T-helper 9 cell (primary cell): ENCODE data around the gene SLC51A.
A peak's percentile ranks its signal among the peaks of the same experiment; 100 is the strongest.
"Not testable (repeated sequence)": the region's sequence is repeated elsewhere in the genome, so short reads cannot be mapped to it uniquely, and the experiment has no call there.

Experiments
- DNase-seq: peaks from one replicate; pipeline ENCODE4 v3.0.0-alpha.2; 2020

The SLC51A gene

DNA sequence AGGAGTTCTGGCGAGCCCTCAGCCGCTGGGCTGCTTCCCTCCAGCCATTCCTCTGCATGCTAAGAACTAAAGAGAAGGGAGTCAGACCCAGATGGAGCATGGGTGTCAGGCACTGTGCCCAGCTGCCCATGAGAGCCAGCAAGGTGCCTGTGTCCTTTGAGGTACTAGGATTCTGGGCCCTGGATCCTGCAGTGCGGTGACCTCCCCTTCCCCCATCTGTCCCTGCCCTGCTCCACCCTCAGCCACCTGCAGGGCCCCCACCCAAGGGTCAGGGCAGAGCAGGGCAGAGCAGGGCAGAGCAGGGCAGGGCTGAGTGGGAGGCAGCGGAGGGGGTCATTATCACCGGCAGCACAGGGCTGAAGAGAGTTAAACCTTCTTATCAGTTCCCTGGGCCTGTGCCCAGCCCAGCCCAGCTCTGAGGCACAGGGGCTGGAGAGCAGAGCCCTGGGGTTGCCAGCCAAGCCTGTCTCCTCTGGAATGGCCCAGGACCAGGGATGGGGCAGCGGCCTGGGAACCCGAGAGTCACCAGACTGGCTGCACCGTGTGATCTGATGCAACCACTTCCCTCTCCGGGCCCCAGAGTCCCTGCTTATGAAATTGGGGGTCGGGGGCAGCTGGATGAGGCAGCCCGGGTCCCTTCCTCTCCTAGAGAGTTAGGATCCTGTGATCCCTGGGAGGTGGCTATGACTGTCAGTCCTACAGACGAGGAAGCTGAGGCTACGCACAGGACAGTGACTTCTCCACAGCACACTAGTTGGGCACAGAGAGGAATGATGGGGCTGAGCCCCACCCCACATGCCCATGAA, 22.4 kb upstream of the SLC51A start:
- DNase-seq, result no peak

DNA sequence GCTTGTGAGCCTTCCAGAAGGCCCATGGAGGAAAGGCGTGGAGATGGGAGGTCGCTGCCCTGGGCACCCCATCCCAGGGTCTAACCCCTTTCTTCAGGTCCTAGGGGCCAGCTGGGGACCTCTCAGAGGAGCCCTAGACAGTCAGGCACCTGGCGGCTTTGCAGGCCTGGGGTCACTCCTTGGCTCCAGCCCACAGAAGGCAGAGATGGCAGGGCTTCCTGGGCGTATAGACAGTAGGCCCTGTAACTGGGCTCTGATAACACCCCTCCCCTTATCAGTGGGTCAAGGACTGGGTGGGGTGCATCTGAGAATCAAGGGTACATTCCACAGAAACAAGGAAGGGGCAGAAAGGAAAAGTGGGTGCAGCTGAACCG, 21.8 kb upstream of the SLC51A start:
- no peak for DNase-seq

DNA sequence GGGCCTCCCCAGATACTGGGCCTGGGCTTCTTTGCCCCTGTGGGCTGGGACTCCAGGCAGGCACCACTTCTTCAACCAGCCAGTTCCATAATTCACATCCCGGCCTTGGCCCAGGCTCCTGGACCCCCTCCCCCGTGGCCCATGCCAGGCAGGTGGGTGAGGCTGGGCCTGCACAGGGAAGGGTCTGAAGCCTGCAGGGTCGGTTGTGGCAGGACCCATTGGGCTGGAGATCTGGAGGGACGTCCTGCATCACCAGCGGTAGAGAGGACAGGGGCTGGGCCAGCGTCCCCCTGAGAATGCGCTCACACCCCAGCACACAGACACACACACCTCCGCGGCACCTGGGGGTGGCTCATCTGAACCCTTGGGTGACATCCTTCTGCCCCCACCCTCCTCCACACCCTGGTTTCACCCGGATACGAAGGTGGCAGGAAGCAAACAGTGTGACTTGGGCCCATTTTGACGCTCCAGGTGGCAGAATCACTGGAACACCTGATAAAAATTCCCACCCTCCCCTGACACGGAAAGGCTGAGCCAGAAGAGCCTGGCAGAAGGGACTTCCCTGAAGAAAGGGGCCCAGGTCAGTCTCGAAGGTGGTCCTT, 20.6 kb upstream of the SLC51A start:
- no peak for DNase-seq

DNA sequence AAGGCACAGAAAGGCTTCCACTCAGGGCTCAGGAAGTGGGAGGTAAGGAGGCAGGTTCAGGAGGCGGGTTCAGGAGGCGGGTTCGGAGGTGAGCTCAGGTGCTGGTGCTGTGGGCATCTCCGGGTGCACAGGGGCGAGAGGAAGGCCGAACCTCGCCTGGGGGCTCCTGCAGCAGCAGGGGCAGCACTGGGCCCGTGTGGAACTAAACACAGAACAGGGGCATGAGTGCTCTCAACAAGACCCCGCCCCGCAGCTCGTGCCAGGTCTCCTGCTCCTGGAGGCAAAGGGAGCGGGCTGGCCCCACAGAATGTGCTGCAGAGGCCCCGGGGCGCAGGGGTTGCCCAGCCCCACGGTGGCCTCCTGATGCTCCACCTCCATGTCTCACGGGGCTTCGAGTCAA, 18.8 kb upstream of the SLC51A start:
- DNase-seq, result no peak

DNA sequence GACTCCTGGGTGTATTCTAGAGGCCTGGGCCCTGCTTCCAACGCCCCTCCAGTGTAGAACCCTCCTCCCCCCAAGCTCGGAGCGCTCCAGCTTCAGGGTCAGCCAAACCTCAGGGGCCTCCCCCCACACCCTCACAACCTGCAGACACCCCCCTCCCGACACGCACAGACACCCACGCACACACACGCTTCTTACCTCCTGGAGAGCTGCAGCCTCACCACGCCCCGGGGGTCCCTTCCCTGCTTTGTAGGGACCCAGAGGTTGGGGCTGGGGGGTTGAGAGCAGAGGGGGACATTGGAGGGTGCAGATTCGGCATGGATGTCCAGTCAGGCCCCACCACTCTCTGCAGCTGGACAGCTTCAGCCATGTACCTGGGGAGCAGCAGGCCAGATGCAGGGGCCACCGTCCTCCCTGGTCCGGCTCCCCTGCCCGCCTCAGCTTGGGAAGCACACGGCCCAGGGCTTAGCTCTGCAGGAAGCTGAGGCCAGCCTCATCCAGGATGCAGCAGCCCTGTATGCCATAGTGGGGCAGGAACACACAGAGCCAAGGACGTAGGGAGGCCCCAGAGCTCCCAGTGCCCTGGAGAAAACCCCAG, 18.2 kb upstream of the SLC51A start:
- no peak for DNase-seq

DNA sequence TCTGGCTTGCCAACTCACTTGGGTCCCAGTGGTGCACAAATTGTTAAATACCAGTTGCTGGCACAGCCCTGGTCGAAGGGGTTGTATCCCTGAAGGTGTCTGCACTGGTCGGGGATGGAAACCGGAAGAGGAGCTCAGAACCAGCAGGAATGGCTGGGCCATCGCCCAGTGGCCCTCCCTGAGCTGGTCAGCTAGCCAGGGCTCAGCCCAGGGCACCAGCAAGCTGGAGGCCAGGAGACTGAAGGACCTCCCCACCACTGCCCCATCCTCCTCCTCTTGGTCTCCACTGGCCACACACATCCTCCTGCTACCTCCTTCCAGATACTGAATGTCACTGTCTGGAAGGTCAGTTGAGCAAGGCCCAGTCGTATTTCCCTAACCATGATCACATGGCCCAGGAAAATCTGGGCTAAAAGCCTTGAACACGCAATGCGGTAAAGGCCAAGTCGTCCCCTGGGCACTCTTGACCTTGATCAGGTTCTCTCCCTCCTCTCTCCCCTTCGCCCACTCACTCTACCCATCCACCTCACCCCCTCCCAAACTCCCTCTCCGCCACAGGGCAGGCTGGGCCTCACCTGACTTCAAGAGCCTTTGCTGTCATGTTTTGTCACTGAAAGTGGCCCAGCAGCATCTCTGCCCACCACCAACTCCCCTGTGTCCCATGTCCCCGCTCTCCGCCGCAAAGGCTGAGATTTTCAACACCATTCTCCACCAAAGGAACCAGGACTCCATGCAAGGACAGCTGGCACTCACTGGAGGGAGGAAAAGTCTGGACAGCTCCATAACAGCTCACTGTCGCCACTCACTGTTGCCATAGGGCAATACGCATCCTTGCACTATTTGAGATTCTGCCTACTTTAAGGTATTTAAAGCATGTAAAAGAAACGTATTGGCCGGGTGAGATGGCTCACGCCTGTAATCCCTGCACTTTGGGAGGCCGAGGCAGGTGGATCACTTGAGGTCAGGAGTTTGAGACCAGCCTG, 17.3 kb upstream of the SLC51A start:
- no peak for DNase-seq

DNA sequence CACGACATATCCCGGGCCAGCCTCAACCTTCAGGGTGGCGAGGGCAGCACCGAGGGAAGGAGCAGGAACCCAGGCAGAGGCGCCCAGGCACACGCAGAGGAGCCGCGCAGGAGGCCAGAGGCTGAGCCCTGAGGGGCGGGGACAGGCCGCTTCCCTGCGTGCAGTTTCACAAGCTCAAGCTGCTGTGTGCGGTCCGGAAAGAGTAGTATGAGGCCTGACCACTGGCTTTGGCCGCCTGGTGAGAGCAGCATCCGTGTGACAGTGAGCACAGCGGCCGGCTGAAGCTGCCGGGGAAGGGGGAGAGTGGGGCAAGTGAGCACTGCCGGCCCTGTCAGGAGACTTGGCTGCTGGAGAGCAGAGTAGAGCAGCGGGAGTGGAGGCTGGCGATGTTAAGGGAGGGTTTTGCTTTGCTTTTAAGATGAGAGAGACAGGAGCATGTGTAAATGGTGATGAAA, 13.8 kb upstream of the SLC51A start:
- no peak for DNase-seq

DNA sequence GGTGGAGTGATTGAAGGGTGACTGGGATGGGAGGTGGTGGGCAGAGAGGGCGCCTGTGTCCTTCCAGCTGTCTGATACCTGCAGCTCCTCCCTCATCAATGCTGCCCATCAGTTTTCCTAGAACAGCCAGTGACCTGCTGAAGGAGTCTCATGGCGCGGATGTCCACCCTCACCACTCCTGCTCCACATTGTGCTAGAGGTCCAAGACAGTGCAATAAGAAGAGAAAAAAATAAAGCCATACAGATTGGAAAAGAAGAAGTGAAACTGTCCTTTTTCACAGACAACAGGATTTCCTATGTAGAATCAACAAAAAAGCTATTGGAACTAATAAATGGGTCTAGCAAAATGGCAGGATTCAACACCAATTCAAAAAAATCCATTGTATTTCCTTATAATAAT, 12.5 kb upstream of the SLC51A start:
- DNase-seq, result no peak

DNA sequence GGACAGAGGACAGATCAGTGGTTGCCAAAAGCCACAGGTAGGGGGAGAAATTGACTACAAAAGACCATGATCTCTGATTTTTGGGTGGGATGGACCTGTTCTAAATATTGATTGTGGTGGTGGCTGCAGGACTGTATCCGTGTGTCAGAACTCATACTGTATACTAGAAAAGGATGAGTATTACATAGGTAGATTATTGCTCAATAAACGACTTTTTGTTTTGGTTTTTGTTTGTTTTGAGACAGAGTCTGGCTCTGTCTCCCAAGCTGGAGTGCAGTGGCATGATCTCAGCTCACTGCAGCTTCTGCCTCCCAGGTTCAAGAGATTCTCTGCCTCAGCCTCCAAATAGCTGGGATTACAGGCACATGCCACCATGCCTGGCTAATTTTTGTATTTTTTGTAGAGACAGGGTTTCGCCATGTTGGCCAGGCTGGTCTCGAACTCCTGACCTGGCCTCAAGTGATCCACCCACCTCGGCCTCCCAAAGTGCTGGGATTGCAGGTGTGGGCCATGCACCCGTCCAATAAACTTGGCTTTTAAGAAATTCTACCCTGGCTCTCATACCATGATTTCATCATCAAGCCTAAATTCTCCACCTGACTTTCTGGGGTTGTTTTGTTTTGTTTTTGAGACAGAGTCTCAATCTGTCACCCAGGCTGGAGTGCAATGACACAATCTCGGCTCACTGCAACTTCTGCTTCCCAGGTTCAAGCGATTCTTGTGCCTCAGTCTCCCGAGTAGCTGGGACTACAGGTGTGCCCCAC, 10.7 kb upstream of the SLC51A start:
- not testable (repeated sequence) for DNase-seq

DNA sequence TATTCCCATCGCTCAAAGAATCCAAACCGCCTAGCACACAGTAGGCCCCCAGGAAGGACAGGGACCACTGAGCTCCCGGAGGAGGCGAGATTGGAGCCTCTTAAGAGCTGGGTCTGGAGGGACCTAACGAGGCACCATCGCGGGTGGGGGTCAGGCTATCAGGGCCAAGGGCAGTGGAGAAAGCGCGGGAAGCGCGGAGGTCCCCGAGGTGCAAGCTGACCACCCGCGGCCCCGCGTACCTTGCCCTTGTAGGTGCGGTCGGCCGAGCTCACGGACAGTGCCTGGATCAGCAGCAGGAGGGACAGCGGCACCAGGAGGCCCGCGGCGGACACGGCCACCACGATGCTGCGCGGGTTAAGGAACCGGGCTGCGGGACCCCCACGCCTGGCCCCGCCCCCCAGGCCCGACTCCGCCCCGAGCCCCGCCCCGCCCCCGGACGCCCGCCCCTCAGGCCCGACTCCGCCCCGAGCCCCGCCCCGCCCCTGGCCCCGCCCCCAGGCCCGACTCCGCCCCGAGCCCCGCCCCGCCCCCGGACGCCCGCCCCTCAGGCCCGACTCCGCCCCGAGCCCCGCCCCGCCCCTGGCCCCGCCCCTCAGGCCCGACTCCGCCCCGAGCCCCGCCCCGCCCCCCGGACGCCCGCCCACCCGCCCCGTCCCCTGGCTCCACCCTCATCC, 9.0 kb upstream of the SLC51A start:
- no peak for DNase-seq

DNA sequence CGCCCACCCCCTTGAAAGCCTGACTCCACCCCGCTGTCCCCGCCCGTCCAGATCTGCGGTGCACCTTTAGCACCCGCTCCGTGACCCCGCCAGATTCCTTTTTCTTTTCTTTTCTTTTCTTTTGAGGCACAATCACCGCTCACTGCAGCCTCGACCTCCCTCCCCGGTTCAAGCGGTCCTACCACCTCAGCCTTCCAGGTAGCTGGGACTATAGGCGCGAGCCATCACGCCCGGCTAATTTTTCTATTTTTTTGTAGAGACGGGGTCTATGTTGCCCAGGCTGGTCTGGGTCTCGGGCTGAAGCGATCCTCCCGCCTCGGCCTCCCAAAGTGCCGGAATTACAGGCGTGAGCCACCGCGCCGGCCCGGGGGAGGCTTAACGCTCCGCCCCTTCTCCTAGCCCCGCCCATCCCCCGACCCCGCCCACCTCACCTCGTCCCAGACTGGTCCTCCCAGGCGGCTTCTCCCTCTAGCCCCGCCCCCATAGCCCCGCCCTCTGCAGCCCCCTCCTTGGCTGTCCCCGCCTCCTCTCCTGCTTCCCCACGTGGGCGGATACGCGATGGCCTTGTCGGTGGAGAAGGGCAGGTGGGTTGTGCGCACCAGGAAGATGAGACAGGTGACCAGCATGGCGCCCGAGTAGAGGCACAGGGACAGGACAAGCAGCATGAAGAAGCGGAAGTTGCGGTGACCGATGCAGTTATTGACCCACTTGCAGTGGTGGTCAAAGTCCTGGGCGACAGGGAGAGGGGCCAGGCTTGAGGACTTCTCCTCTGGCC, 8.3 kb upstream of the SLC51A start:
- DNase-seq, result peak; percentile 64

DNA sequence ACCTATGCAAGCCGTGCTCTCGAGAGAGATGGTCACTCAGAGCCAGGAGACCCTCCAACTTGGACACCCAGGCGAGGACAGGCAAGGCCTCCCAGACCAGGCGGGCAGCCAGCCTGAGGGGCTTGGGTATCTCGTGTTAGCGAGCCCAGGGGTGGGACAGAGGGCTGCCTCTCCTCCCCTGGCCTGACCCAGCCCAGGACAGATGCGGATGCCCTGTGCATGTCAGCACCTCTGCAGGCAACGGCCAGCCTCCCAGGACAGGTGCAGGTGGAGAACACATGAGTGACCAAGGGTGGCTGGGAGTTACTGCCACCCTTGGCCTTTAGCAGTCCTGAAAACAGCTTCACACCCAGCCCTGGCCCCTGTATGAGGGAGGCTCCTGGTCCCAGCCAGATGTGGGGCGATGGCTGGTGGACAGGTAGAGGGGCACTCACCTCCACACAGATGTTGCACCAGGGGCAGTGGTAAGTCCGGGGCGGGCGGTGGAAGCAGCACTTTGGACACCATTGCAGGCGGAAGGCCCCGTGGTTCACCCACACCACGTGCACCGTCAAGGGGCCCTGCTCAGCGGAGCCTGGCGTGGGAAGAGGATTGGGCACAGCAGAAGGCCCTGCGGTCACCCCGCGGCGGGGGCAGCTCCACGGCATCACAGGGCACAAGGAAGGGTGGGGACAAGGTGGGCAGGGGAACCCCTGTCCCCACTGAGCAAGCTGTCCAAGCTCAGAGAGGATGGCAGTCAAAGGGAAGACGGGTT, 7.2 kb upstream of the SLC51A start:
- no peak for DNase-seq

DNA sequence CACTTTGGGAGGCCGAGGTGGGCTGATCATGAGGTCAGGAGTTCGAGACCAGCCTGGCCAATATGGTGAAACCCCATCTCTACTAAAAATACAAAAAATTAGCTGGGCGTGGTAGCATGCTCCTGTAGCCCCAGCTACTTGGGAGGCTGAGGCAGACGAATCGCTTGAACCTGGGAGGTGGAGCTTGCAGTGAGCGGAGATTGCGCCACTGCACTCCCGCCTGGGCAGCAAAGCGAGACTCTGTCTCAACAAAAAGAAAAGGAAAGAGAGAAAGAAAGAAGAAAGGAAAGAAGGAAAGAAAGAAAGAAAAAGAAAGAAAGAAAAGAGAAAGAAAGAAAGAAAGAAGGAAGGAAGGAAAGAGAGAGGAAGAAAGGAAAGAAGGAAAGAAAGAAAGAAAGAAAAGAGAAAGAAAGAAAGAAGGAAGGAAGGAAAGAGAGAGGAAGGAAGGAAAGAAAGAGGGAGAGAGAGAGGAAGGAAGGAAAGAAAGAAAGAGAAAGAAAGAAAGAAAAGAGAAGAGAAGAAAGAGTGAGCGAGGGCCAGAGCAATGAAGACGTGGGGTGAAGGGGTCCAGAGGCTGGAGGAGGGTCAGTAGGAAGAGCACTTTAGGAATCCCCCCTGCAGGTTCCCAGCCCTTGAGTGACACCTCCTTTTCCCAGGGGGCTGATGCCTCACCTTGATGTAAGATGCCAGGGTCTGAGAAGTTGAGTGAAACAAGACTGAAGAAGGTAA, 6.2 kb upstream of the SLC51A start:
- not testable (repeated sequence) for DNase-seq

DNA sequence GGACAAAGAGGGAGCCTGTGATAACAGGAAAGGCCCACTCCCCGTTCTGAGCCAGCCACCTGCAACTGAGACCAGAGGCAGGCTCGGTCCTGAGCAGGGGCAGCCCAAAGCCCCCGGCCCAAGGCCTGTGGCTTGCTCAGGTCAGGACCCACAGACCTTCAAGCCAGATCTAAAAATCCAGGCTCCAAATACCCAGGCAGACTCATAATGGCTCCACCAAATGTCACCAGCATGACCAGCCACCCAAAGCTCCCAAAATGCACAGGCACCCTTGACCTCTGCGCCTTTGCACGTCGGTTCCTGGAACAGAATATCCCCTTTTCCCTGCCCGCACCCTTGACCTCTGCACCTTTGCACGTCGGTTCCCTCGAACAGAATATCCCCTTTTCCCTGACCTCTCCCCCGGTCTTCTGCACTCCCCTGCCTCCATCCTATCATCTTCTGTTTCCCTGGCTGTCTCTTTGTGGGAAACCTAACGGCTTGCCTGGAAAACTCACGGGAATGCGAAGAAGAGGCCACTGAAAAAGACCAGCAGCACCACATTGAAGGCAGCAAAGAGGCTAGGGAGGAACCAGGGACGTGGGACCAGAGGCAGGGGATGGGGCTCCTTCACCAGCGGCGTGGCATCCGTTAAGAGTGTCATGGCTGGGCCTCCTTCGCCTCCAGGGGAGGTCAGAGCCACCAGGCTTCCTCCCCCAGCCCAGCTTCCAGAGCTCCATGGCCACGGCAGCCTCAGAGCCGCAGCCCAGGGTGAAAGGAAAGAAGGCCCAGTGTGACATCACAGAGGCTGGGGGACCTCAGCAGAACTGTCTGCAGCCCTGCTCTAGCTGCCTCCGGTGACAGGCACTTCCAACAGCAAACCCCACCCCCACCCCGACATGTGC, 5.4 kb upstream of the SLC51A start, which contains the start of gene ZDHHC19:
ZDHHC19 (minus strand) TSS at position 728 of the 884 bp plus-strand sequence; CDS start at position 643, 85 bp downstream.
- no peak for DNase-seq

DNA sequence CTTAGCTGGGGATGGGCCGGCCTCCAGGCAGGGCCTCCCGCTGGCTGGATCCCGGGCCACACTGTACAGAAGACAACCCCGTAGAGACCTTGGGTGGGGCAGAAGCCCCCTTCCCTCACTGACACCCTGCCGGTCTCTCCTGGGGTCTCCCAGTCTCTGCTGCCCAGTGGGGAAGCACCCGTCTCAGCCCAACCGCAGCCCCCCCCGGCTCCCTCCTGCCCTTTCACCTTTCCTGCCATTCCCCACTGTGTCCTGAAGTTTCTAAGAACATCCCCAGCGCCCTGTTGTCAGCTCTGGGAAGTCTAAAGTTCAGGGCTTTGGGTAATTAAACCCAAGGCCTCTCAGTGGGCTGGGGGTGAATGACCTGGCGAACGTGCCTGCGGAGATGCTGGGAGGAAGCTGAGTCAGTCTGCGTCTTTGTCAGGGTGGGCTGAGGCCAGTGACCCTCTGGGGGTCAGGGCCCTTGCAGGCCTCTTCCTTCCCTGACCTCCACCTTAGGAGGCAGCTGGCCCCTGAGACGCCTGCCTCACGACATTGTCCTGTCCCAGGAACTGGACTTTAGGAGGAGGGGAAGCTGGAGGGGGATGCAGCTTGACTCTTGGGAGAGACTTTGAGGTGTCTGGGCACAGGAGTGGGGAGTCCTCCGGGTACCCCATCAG, 1.4 kb upstream of the SLC51A start:
- DNase-seq, result no peak

DNA sequence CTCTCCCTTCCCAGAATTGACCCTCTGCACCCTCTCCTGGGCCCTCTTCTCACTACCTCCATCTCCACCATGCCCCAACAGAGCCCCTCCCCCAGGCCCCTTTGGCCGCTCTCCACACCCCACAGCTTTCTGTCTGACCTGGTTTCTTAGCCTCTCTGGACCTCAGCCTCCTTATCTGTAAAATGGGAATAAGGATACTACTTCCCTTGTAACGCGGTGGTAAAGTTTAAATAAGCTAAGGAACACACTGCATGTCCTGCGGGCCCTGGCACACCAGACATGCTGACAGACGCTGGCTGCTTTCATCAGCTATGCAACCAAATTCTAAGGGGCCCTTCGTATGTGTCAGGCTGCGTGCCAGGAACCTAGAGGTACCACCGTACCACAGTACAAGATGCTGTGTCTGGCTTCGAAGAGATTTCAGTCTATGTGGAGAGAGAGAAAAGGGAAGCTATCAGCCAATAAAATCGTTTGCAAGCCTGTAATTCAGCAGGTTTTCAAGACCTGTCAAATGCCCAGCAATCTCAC, 777 bp upstream of the SLC51A start:
- no peak for DNase-seq

DNA sequence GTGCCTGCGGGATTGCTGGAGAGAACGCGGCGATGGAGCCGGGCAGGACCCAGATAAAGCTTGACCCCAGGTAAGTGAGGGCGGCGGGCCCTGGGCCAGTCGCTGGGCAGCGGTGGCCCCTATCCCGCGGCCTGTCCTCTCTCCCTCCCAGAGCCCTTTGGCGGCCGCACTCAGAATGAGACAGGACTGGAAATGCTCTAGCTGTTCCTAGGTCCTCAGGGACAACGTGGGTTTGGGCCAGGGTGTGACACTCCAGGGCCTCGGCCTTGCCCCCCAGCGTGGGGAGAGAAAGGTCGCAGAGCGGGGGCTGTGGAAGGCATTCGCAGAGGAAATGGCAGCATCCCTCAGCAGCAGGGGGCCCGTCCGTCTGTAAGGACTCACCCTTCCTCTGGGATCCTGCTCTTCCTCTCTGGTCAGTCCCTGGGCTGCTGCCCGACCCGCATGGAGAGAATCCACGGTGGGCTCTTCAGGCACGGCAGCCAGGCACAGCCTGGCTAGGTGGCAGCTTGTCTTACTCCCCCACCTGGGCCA, 412 bp downstream of the SLC51A start:
- DNase-seq, result no peak
